HG03060 (cell line): ENCODE data around the gene SLC25A5.
"Not testable (repeated sequence)": the region's sequence is repeated elsewhere in the genome, so short reads cannot be mapped to it uniquely, and the experiment has no call there.

Experiments
- ATAC-seq: cut with Tn5 transposase; IDR thresholded peaks from one replicate; pipeline ENCODE4 v1.9.1; 2021; ENCODE audit warnings: low read depth, moderate number of reproducible peaks; ENCODE audit not compliant: unreplicated experiment

Gene SLC25A5

GRCh38 chrX:119467842-119468550 is at the start of gene SLC25A5:
Gene SLC25A5 (plus strand): TSS chrX:119468444. CDS start chrX:119468516, 72 bp downstream.
- peak; percentile 48 for ATAC-seq

- no peak for ATAC-seq
Measured at GRCh38 chrX:119419146-119419545, 49.1 kb upstream of the SLC25A5 start.

DNA sequence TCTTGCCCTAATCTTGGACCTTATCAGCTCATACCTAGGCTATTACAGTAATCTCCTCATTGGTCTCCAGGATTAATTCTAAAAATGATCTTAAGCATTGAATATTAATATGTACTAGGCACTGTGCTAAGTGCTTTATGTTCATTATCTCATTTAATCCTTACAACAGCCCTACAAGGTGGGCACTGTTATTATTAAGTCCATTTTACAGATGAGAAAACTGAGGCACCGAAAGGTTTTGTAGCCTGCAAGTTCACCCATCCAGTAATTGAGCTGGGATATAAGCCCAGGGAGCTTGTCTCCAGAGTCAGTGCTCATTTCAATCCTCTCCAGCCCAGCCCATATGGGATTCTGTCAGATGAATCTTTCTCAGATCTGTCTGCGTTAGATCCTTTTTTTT is 48.3 kb upstream of the SLC25A5 start:
- ATAC-seq, result no peak

GRCh38 chrX:119421016-119421705 is 47.1 kb upstream of the SLC25A5 start:
- ATAC-seq, result no peak

- no peak for ATAC-seq
Measured at GRCh38 chrX:119423631-119424030, 44.6 kb upstream of the SLC25A5 start.

DNA sequence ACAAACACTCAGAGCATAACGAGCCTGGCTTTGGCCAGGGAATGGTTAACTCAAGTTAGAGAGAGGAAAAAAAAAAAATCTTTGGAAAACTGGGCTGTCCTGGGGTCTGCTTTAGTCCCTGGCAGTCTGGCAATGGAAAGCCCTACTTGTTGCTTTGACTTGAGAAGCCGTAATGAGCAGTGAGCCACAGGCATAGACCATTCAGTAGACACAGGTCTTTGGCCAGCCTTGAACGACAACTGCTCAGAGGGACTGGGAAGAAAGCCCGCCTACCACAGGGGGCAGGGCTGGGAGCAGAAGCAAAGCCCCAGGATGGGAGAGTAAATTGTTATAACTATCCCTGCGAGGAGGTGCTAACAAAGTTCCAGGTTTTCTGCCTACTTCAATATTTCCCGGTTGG is 43.2 kb upstream of the SLC25A5 start:
- no peak for ATAC-seq

- ATAC-seq, result no peak
Measured at GRCh38 chrX:119427024-119427794, 41.0 kb upstream of the SLC25A5 start.

GRCh38 chrX:119427795-119428185 is 40.5 kb upstream of the SLC25A5 start:
- no peak for ATAC-seq

- ATAC-seq, result no peak
Measured at GRCh38 chrX:119429471-119429870, 38.8 kb upstream of the SLC25A5 start.

GRCh38 chrX:119441295-119441694 is 26.9 kb upstream of the SLC25A5 start:
- not testable (repeated sequence) for ATAC-seq

GRCh38 chrX:119442286-119442685 is 26.0 kb upstream of the SLC25A5 start:
- no peak for ATAC-seq

GRCh38 chrX:119453202-119453601 is 15.0 kb upstream of the SLC25A5 start:
- ATAC-seq, result no peak

DNA sequence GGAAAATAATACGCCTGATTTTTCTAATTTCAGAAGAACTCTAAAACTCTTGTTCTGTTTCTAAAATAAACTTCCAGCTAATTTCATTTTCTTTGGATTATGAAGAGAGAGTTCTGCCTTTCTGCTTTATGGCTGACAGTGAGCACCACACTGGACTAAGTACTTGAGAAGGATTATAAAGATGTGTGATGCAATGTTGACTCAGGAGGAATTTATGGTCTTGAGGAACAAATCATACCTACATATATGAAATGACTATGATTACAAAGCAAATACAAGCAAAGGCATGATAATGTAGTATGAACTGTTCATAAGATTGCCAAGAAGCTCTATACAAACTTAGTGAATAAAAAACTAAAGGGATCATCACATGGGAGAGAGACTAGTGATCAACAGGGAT is 13.0 kb upstream of the SLC25A5 start:
- no peak for ATAC-seq

- no peak for ATAC-seq
Measured at GRCh38 chrX:119459181-119459580, 9.1 kb upstream of the SLC25A5 start.

- ATAC-seq, result no peak
Measured at GRCh38 chrX:119465555-119465954, 2.7 kb upstream of the SLC25A5 start.

DNA sequence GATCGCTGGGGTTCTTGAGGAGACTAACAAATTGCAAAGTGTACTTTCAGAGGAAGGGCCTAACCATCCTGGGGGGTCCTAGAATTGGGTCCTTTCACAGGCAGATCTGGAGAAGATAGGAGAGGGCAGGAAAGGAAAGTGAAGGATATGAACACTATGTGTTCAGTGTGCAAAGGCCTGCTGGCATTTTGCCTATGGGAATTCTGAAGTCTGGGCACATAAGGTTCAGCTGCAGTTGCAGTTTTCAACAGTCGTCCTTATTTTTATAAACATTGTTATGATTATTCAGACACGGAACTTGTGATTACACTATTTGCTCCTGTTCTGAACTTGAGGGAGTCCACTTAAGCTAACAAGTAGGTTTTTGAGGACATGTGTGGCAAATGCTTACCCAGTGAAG is 1.3 kb upstream of the SLC25A5 start:
- no peak for ATAC-seq

- no peak for ATAC-seq
Measured at GRCh38 chrX:119467433-119467832, 811 bp upstream of the SLC25A5 start.

DNA sequence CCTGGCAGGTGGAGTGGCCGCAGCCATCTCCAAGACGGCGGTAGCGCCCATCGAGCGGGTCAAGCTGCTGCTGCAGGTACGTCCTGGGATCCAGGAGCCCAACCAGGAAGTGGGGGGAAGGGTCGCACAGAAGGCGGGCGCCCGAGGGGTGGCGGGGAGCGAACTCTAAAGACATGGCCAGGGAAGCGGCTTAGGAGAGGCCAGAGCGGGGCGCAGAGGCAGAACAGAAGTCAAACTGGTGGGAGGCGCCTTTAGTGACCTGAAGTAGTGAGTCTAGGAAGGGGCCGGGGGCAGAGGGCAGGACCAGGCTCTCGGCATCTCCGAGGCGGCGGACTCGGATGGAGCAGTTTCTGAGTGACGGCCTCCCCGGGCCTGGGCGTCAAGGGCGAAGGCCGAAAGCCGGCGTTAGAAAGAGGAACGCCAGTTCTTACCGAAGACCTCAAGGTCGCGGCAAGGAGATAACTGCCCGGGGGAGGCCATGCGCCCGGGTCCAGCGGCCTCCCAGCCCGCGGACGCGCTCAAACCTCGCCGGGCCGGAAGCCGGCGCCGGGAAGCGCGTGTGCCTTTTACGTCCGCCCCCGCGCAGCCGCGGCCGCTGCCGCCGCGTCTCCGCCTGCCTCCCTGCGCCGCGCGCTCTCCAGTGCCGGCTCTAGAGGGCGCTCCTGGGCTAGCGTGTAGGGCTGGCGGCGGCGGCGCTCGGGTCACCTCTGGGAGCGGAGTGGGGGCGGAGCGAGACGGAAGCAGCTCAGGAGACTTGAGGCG is 488 bp downstream of the SLC25A5 start:
- peak; percentile 65 for ATAC-seq

DNA sequence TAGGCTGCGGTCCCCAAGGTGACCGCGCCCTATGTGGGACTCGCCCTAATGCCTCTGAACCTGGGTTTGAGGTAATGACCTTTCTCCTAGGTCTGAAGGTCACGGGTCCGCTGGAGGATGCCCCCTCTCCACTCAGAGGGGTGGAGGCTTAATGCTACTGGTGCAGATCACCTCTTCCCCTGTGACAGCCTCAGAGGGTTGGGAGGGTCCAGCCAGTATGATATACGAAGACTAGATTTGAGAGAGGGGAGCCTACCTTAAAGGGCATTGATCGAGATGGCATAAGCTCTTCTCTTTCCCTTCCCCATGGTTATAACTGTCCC is 1.0 kb downstream of the SLC25A5 start:
- ATAC-seq, result no peak

- ATAC-seq, result no peak
Measured at GRCh38 chrX:119474615-119475388, 6.6 kb downstream of the SLC25A5 start.
